ENCODE data around the gene KCNC3.

KCNC3 gene

GRCh38 chr19:50272263-50272897 is 56.8 kb downstream of the KCNC3 start:
- no peak for DNase-seq

- DNase-seq = no peak
Measured at GRCh38 chr19:50269653-50270052, 59.5 kb downstream of the KCNC3 start.

GRCh38 chr19:50268501-50268900 is 60.7 kb downstream of the KCNC3 start:
- no peak for DNase-seq

GRCh38 chr19:50268041-50268440 is 61.1 kb downstream of the KCNC3 start:
- no peak for DNase-seq

GRCh38 chr19:50266896-50267295 is 62.3 kb downstream of the KCNC3 start:
- DNase-seq = no peak

- DNase-seq = no peak
Measured at GRCh38 chr19:50266041-50266440, 63.1 kb downstream of the KCNC3 start.

GRCh38 chr19:50264483-50265186 is 64.5 kb downstream of the KCNC3 start:
- DNase-seq = no peak

GRCh38 chr19:50263176-50263575 is 66.0 kb downstream of the KCNC3 start:
- no peak for DNase-seq

Measured in NCI-H1436 treated with DMSO at 0.1 percent for 48 hours (cell line).